Smooth muscle cell (in vitro differentiated cells): ENCODE results near the gene ZNF813. TPM values are rescaled to one million over a fixed set of nuclear protein-coding genes. Genes with fewer than 3 reads are reported as not detected.
A peak's percentile ranks its signal among the peaks of the same experiment; 100 is the strongest.
"Not testable (repeated sequence)": the region's sequence is repeated elsewhere in the genome, so short reads cannot be mapped to it uniquely, and the experiment has no call there.

Source experiments
- DNase-seq: peaks from one replicate; lab custom pipeline; 2025; ENCODE audit not compliant: unreplicated experiment; lab: John Stamatoyannopoulos, UW
- H2AFZ ChIP-seq: fragments of 200-600 bp; sonication (generic); 2 replicates; pipeline ENCODE4 v1.6.0; 2016; ENCODE audit warnings: antibody characterized with exemption, low read depth, mild to moderate bottlenecking
- H3F3A ChIP-seq: fragments of 200-600 bp; sonication (generic); 2 replicates; pipeline ENCODE4 v1.6.0; 2017; ENCODE audit warnings: antibody characterized with exemption, low read depth
- H3K27ac ChIP-seq: fragments of 200-600 bp; sonication (generic); 2 replicates; pipeline ENCODE4 v1.5.1; 2016; ENCODE audit warnings: low read depth, mild to moderate bottlenecking
- H3K27me3 ChIP-seq: fragments of 200-600 bp; sonication (generic); 2 replicates; pipeline ENCODE4 v1.6.1; 2016; ENCODE audit warnings: low read depth, mild to moderate bottlenecking
- H3K36me3 ChIP-seq: fragments of 200-600 bp; sonication (generic); 2 replicates; pipeline ENCODE4 v1.5.1; 2016; ENCODE audit warnings: low read depth
- H3K4me1 ChIP-seq: fragments of 200-600 bp; sonication (generic); 2 replicates; pipeline ENCODE4 v1.5.1; 2016; ENCODE audit warnings: low read depth
- H3K4me2 ChIP-seq: fragments of 200-600 bp; sonication (generic); 2 replicates; pipeline ENCODE4 v1.6.0; 2016; ENCODE audit warnings: mild to moderate bottlenecking
- H3K4me3 ChIP-seq: fragments of 200-600 bp; sonication (generic); 2 replicates; pipeline ENCODE4 v1.5.1; 2016; ENCODE audit warnings: mild to moderate bottlenecking
- H3K79me2 ChIP-seq: fragments of 200-600 bp; sonication (generic); 2 replicates; pipeline ENCODE4 v1.6.0; 2016; ENCODE audit warnings: low read depth, mild to moderate bottlenecking
- H3K9ac ChIP-seq: fragments of 200-600 bp; sonication (generic); 2 replicates; pipeline ENCODE4 v1.6.0; 2016; ENCODE audit warnings: low read depth
- H3K9me3 ChIP-seq: fragments of 200-600 bp; sonication (generic); replicated peaks from 2 replicates; pipeline ENCODE4 v1.5.1; 2016; ENCODE audit warnings: low read depth
- H4K20me1 ChIP-seq: fragments of 200-600 bp; sonication (generic); 2 replicates; pipeline ENCODE4 v1.6.0; 2016; ENCODE audit warnings: low read depth
- CTCF ChIP-seq: fragments of 200-600 bp; sonication (generic); IDR thresholded peaks from 2 replicates; pipeline ENCODE4 v1.5.1; 2017; ENCODE audit warnings: borderline replicate concordance, mild to moderate bottlenecking, antibody characterized with exemption; ENCODE audit not compliant: insufficient read depth, poor library complexity, severe bottlenecking
- WGBS: methylation state at CpG from one replicate; pipeline ENCODE4 v1.1.7; 2016; ENCODE audit warnings: low lambda C conversion rate; 5-methylcytosine and 5-hydroxymethylcytosine counted together
- polyA plus RNA-seq: library from polyadenylated mRNA; unstranded; fragments of >200 nt; fragmentation: Nextera tagmentation; extraction: Ambion mirVana; gene quantifications from 2 replicates; pipeline ENCODE4 v1.2.1, GENCODE V29; 2016
- total RNA-seq: library from RNA; depleted of rRNA; stranded (reverse); fragments of >200 nt; gene quantifications from 2 replicates; pipeline ENCODE4 v1.2.3, GENCODE V29; 2014

The ZNF813 gene
- total and polyA plus RNA-seq, 2 experiments from 2014 or later: 2.4 to 5.9 TPM

GRCh38 chr19:53483751-53484150 is 16.2 kb downstream of the ZNF813 start:
- Histone ChIP-seq H3K36me3 (peaks cover 19% of the 10 kb centered on the region), H3K9me3 (peaks cover 18% of the 10 kb centered on the region)
- WGBS: 87% methylated on average over 2 of the region's 2 CpGs
- not testable (repeated sequence) for H4K20me1 ChIP-seq, H3K27ac ChIP-seq, H3K4me1 ChIP-seq, H3K9ac ChIP-seq, H3F3A ChIP-seq, DNase-seq, H3K4me2 ChIP-seq, H3K27me3 ChIP-seq, H3K79me2 ChIP-seq, H3K4me3 ChIP-seq, H2AFZ ChIP-seq

GRCh38 chr19:53485046-53486004 is 17.8 kb downstream of the ZNF813 start:
- Histone ChIP-seq H3K4me1 (no peaks in the 10 kb centered on the region), H4K20me1 (no peaks in the 10 kb centered on the region), H3K27ac (no peak overlapping the region), H3K9me3 (peaks cover 13% of the 10 kb centered on the region), H2AFZ (no peak overlapping the region), H3K79me2 (no peaks in the 10 kb centered on the region), H3K4me3 (no peak overlapping the region), H3K9ac (no peak overlapping the region), H3K27me3 (no peaks in the 10 kb centered on the region), H3F3A (no peaks in the 10 kb centered on the region), H3K4me2 (no peak overlapping the region), H3K36me3 (peaks cover 21% of the 10 kb centered on the region)
- 78% methylated on average over 8 of the region's 8 CpGs for WGBS
- no peak for DNase-seq
- TF ChIP-seq CTCF: no peak

GRCh38 chr19:53492153-53492552 is 24.6 kb downstream of the ZNF813 start:
- no peaks in the 10 kb centered on the region for H3F3A ChIP-seq
- H3K27me3 ChIP-seq: no peaks in the 10 kb centered on the region
- no peaks in the 10 kb centered on the region for H3K4me1 ChIP-seq
- no peak overlapping the region for H3K9ac ChIP-seq
- no peak overlapping the region for H2AFZ ChIP-seq
- peaks cover 39% of the 10 kb centered on the region for H3K36me3 ChIP-seq
- no peak for TF ChIP-seq CTCF
- 98% methylated on average over 5 of the region's 5 CpGs for WGBS
- H4K20me1 ChIP-seq: no peaks in the 10 kb centered on the region
- H3K4me3 ChIP-seq: no peak overlapping the region
- no peak overlapping the region for H3K27ac ChIP-seq
- H3K4me2 ChIP-seq: no peak overlapping the region
- H3K9me3 ChIP-seq: peaks cover 16% of the 10 kb centered on the region
- no peaks in the 10 kb centered on the region for H3K79me2 ChIP-seq
- DNase-seq: no peak

GRCh38 chr19:53497311-53498023 is 29.9 kb downstream of the ZNF813 start:
- DNase-seq, H3K4me2 ChIP-seq: not testable (repeated sequence)
- WGBS: 33% methylated on average over 11 of the region's 11 CpGs

GRCh38 chr19:53498024-53498395 is 30.5 kb downstream of the ZNF813 start:
- H4K20me1 ChIP-seq, H3F3A ChIP-seq, H3K36me3 ChIP-seq, H3K79me2 ChIP-seq, H2AFZ ChIP-seq, H3K9ac ChIP-seq, H3K9me3 ChIP-seq, H3K4me1 ChIP-seq, H3K27me3 ChIP-seq, H3K4me2 ChIP-seq, H3K4me3 ChIP-seq, DNase-seq: not testable (repeated sequence)
- 38% methylated on average over 4 of the region's 4 CpGs for WGBS
- H3K27ac ChIP-seq: peak overlapping the region; percentile 60

More at GRCh38 chr19:53497311-53498023, 29.9 kb downstream of the ZNF813 start:
- not testable (repeated sequence) for H3K79me2 ChIP-seq, H4K20me1 ChIP-seq, H3K4me1 ChIP-seq, H3F3A ChIP-seq, H3K27me3 ChIP-seq, H3K9ac ChIP-seq, H2AFZ ChIP-seq, H3K4me3 ChIP-seq
- H3K9me3 ChIP-seq: peaks cover 14% of the 10 kb centered on the region
- H3K27ac ChIP-seq: peak overlapping the region; percentile 60
- peaks cover 11% of the 10 kb centered on the region for H3K36me3 ChIP-seq

GRCh38 chr19:53503151-53503550 is 35.6 kb downstream of the ZNF813 start:
- not testable (repeated sequence) for H3K4me2 ChIP-seq, H3K9ac ChIP-seq, H3K79me2 ChIP-seq, H4K20me1 ChIP-seq, DNase-seq, H3K4me1 ChIP-seq, H3K27ac ChIP-seq, H3F3A ChIP-seq, H3K27me3 ChIP-seq, H3K9me3 ChIP-seq, H3K36me3 ChIP-seq, H3K4me3 ChIP-seq
- 39% methylated on average over 7 of the region's 7 CpGs for WGBS
- peak overlapping the region; percentile 49 for H2AFZ ChIP-seq
